LoVo (cell line): ENCODE results near the gene KRI1.

Source experiments
- DNase-seq: peaks from one replicate; pipeline ENCODE4 v3.0.0-alpha.2; 2016; ENCODE audit warnings: low spot score

Gene KRI1

GRCh38 chr19:10518444-10519361 lies 47.1 kb downstream of the KRI1 start:
- no peak for DNase-seq

- no peak for DNase-seq
Measured at GRCh38 chr19:10517760-10518443, 47.9 kb downstream of the KRI1 start.

GRCh38 chr19:10517361-10517759 lies 48.5 kb downstream of the KRI1 start, which contains the start of gene S1PR5:
Gene S1PR5, minus strand, starts transcription at chr19:10517447. Its CDS starts 2,436 bp downstream, at chr19:10515011.
- no peak for DNase-seq

- no peak for DNase-seq
Measured at GRCh38 chr19:10516671-10517286, 49.0 kb downstream of the KRI1 start.

- DNase-seq, result no peak
Measured at GRCh38 chr19:10516064-10516385, 49.8 kb downstream of the KRI1 start.

- no peak for DNase-seq
Measured at GRCh38 chr19:10514211-10515145, 51.3 kb downstream of the KRI1 start.

- no peak for DNase-seq
Measured at GRCh38 chr19:10513223-10513622, 52.6 kb downstream of the KRI1 start.

GRCh38 chr19:10510301-10510802 lies 55.5 kb downstream of the KRI1 start:
- DNase-seq, result no peak

GRCh38 chr19:10508707-10509106 lies 57.1 kb downstream of the KRI1 start:
- DNase-seq, result no peak

- no peak for DNase-seq
Measured at GRCh38 chr19:10508036-10508435, 57.8 kb downstream of the KRI1 start.

- DNase-seq, result peak; percentile 57
Measured at GRCh38 chr19:10505583-10506229, 60.1 kb downstream of the KRI1 start.
